PC-3 (cell line): ENCODE data around the gene TPP2. TPM values are rescaled to one million over a fixed set of nuclear protein-coding genes. Genes with fewer than 3 reads are reported as not detected.

Experiments used
- ATAC-seq: fragments of 200-7000 bp; cut with Tn5 transposase; 2 replicates; pipeline ENCODE4 v1.9.1; 2020; ENCODE audit warnings: mild to moderate bottlenecking, moderate library complexity
- BruUV-seq: library from RNA; stranded (reverse); fragments of 400-500 nt; replicated peaks from 2 replicates; lab custom pipeline; 2021; lab: Mats Ljungman, UMichigan
- CTCF ChIA-PET: fragments of 300-600 bp; sonication (Branson Sonifier 250); formaldehyde crosslinking; loops from one replicate; lab custom pipeline; 2022; ENCODE audit warnings: antibody characterized with exemption; lab: Charles Lee
- POLR2A ChIA-PET: fragments of 300-600 bp; sonication (Branson Sonifier 250); formaldehyde crosslinking; loops from one replicate; lab custom pipeline; 2022; ENCODE audit warnings: antibody characterized with exemption; ENCODE audit not compliant: unreplicated experiment; lab: Charles Lee
- DNase-seq: peaks from one replicate; pipeline ENCODE4 v3.0.0-alpha.2; 2015
- H2AFZ ChIP-seq: fragments of 300-600 bp; sonication (generic); 2 replicates; pipeline ENCODE4 v1.6.0; 2016; ENCODE audit warnings: antibody characterized with exemption, low read length
- H3F3A ChIP-seq: fragments of 300-600 bp; sonication (generic); one replicate; pipeline ENCODE4 v1.6.0; 2017; ENCODE audit warnings: antibody characterized with exemption, low read length, control low read depth, mild to moderate bottlenecking; ENCODE audit not compliant: unreplicated experiment
- H3K27ac ChIP-seq: fragments of 300-600 bp; sonication (generic); 2 replicates; pipeline ENCODE4 v1.5.1; 2016; ENCODE audit warnings: mild to moderate bottlenecking, low read length
- H3K27me3 ChIP-seq: fragments of 300-600 bp; sonication (generic); 2 replicates; pipeline ENCODE4 v1.6.1; 2016; ENCODE audit warnings: low read length, mixed read lengths
- H3K36me3 ChIP-seq: fragments of 300-600 bp; sonication (generic); 2 replicates; pipeline ENCODE4 v1.6.1; 2016; ENCODE audit warnings: low read depth, mixed run types, low read length, mixed read lengths
- H3K4me1 ChIP-seq: fragments of 300-600 bp; sonication (generic); 2 replicates; pipeline ENCODE4 v1.5.1; 2016; ENCODE audit warnings: low read length; ENCODE audit not compliant: insufficient read depth
- H3K4me2 ChIP-seq: fragments of 300-600 bp; sonication (generic); 2 replicates; pipeline ENCODE4 v1.6.0; 2016; ENCODE audit warnings: low read length
- H3K4me3 ChIP-seq: fragments of 300-600 bp; sonication (generic); 2 replicates; pipeline ENCODE4 v1.5.1; 2016; ENCODE audit warnings: mild to moderate bottlenecking, low read length, mixed read lengths
- H3K79me2 ChIP-seq: fragments of 300-600 bp; sonication (generic); 2 replicates; pipeline ENCODE4 v1.6.1; 2017; ENCODE audit warnings: low read length, mixed read lengths
- H3K9ac ChIP-seq: fragments of 300-600 bp; sonication (generic); 2 replicates; pipeline ENCODE4 v1.6.0; 2016; ENCODE audit warnings: mild to moderate bottlenecking, low read length
- H3K9me2 ChIP-seq: fragments of 300-600 bp; sonication (generic); replicated peaks from 2 replicates; pipeline ENCODE4 v1.6.1; 2016; ENCODE audit warnings: mixed run types, low read length, mixed read lengths
- H3K9me3 ChIP-seq: fragments of 300-600 bp; sonication (generic); 2 replicates; pipeline ENCODE4 v1.6.1; 2016; ENCODE audit warnings: low read length, mixed read lengths
- H4K20me1 ChIP-seq: fragments of 300-600 bp; sonication (generic); 2 replicates; pipeline ENCODE4 v1.6.1; 2016; ENCODE audit warnings: low read length, mixed read lengths
- CTCF ChIP-seq: fragments of 300-600 bp; sonication (generic); conservative IDR thresholded peaks from 2 replicates; pipeline ENCODE4 v1.5.1; 2017; ENCODE audit warnings: antibody characterized with exemption, low read depth, mild to moderate bottlenecking, low read length
- EZH2 ChIP-seq: fragments of 300-600 bp; sonication (generic); IDR thresholded peaks from one replicate; pipeline ENCODE4 v1.6.1; 2017; ENCODE audit warnings: antibody characterized with exemption, mild to moderate bottlenecking, low read length; ENCODE audit not compliant: unreplicated experiment
- EZH2phosphoT487 ChIP-seq: fragments of 300-600 bp; sonication (generic); IDR thresholded peaks from 2 replicates; pipeline ENCODE4 v1.6.1; 2018; ENCODE audit warnings: mild to moderate bottlenecking, antibody characterized with exemption, low read length, borderline replicate concordance
- intact Hi-C: fragments of 100-400 bp; cut with micrococcal nuclease; formaldehyde crosslinking; loops from 2 replicates; pipeline ENCODE4 v1.9.0; 2023
- total RNA-seq: library from RNA; depleted of rRNA; stranded (reverse); fragments of >200 nt; gene quantifications from 2 replicates; pipeline ENCODE4 v1.2.3, GENCODE V29; 2014

The TPP2 gene
- total RNA-seq, 1 experiment from 2014 or later: 30.4 TPM

GRCh38 chr13:102609696-102610095, 12.9 kb downstream of the TPP2 start:
- intact Hi-C loops: no loop called here
- H3K4me3 ChIP-seq: no peak overlapping the region
- DNase-seq (no peak), ATAC-seq (no peak)
- H3K27ac ChIP-seq: no peak overlapping the region
- H3K36me3 ChIP-seq: peaks cover 19% of the 10 kb centered on the region; the same call in 1 of the 2 replicates
- H3K27me3 ChIP-seq: no peaks in the 10 kb centered on the region
- H3K4me1 ChIP-seq: peaks cover 7% of the 10 kb centered on the region
- H3K9ac ChIP-seq: no peak overlapping the region
- POLR2A ChIA-PET: no interaction called here
- no peak overlapping the region for H2AFZ ChIP-seq
- no peak for TF ChIP-seq EZH2phosphoT487
- no peak for TF ChIP-seq CTCF
- 0 out of 2 replicates have a peak, but pooled peaks cover 3% of the 10 kb centered on the region for H4K20me1 ChIP-seq
- CTCF ChIA-PET: no interaction called here
- peaks cover 31% of the 10 kb centered on the region for H3K79me2 ChIP-seq
- no peaks in the 10 kb centered on the region for H3K9me3 ChIP-seq
- no peaks in the 10 kb centered on the region for H3K9me2 ChIP-seq
- H3F3A ChIP-seq: no peaks in the 10 kb centered on the region
- H3K4me2 ChIP-seq: no peak overlapping the region
- BruUV-seq: no TSS peak

GRCh38 chr13:102610296-102610895, 13.6 kb downstream of the TPP2 start:
- Histone ChIP-seq H3K36me3 (peaks cover 14% of the 10 kb centered on the region; the same call in 1 of the 2 replicates), H3K79me2 (peaks cover 24% of the 10 kb centered on the region; the same call in 1 of the 2 replicates), H3K9ac (no peak overlapping the region), H3K27me3 (no peaks in the 10 kb centered on the region), H4K20me1 (no peaks in the 10 kb centered on the region), H3F3A (no peaks in the 10 kb centered on the region), H3K27ac (no peak overlapping the region), H3K9me3 (no peaks in the 10 kb centered on the region), H3K4me1 (no peaks in the 10 kb centered on the region), H3K4me3 (no peak overlapping the region), H3K9me2 (no peaks in the 10 kb centered on the region), H2AFZ (no peak overlapping the region), H3K4me2 (no peak overlapping the region)
- no TSS peak for BruUV-seq
- no peak for DNase-seq
- intact Hi-C loops: no loop called here
- TF ChIP-seq EZH2phosphoT487 (no peak), CTCF (no peak), EZH2 (no peak)
- CTCF ChIA-PET: no interaction called here
- ATAC-seq: no peak
- POLR2A ChIA-PET: no interaction called here

GRCh38 chr13:102617697-102618350, 21.0 kb downstream of the TPP2 start:
- no peak for ATAC-seq
- H3K27ac ChIP-seq: no peak overlapping the region
- no peak overlapping the region for H2AFZ ChIP-seq
- DNase-seq: no peak
- no peaks in the 10 kb centered on the region for H3K4me1 ChIP-seq
- ChIA-PET POLR2A (no interaction called here), CTCF (no interaction called here)
- no peaks in the 10 kb centered on the region for H4K20me1 ChIP-seq
- H3K9me3 ChIP-seq: no peaks in the 10 kb centered on the region
- no peaks in the 10 kb centered on the region for H3K27me3 ChIP-seq
- no peaks in the 10 kb centered on the region for H3K9me2 ChIP-seq
- H3K79me2 ChIP-seq: 0 out of 2 replicates have a peak, but pooled peaks cover 4% of the 10 kb centered on the region
- TF ChIP-seq CTCF: no peak
- TF ChIP-seq EZH2: no peak
- TF ChIP-seq EZH2phosphoT487: no peak
- H3F3A ChIP-seq: no peaks in the 10 kb centered on the region
- no peak overlapping the region for H3K4me3 ChIP-seq
- peaks cover 20% of the 10 kb centered on the region for H3K36me3 ChIP-seq
- H3K4me2 ChIP-seq: no peak overlapping the region
- BruUV-seq: no TSS peak
- intact Hi-C loops: no loop called here
- H3K9ac ChIP-seq: no peak overlapping the region
